SK-N-DZ (cell line): ENCODE measurements around the gene PHYHD1.

ENCODE experiments used
- DNase-seq: peaks from one replicate; pipeline ENCODE4 v3.0.0-alpha.2; 2015; ENCODE audit warnings: low spot score

Gene PHYHD1

DNA sequence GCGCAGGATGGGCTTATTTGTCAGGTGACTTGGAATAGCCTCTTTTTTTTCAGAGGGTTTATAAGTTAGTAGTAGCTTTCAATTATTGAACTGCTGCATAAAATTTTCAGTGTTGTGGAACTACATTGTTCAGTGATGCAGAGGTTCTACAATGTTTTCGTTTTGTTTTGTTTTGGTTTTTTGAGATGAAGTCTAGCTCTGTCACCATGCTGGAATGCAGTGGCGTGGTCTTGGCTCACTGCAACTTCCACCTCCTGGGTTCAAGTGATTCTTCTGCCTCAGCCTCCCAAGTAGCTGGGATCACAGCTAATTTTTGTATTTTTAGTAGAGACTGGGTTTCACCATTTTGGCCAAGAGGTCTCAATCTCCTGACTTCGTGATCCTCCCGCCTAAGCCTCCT lies 48.7 kb downstream of the PHYHD1 start:
- no peak for DNase-seq

DNA sequence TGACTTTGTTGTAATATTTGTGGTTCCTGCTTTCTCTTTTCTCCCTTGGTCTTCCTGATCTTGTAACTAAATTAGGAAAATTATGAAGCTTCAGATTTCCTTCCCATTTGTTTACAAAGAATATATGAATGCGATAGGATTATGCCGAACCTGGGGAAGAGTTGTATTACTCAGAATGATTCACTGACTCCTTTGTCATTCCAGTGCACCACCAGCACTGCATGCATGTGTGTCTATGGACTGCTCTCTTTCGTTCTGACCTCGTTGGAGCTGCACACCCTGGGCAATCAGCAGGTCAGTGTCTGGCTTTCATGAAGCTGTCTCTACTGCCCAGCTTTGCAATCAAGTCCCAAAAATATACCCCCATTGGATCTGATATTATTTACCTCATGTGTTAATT lies 52.2 kb downstream of the PHYHD1 start:
- DNase-seq = no peak

DNA sequence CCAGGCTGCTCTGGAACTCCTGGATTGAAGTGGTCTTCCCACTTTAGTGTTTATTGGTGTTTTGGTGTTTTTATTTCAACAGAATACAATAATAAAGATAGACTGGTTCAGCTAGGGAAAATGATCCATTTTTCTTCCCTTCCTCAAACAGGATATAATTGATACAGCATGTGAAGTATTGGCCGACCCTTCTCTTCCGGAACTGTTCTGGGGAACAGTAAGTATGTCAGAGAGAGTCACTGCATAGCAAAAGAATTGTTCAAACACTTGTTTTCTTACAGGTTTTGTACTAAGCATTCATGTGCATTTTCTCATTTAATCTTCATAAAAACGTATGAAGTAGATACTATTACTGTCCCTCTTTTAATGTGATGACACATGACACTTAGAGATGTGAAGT lies 58.3 kb downstream of the PHYHD1 start:
- DNase-seq = no peak

DNA sequence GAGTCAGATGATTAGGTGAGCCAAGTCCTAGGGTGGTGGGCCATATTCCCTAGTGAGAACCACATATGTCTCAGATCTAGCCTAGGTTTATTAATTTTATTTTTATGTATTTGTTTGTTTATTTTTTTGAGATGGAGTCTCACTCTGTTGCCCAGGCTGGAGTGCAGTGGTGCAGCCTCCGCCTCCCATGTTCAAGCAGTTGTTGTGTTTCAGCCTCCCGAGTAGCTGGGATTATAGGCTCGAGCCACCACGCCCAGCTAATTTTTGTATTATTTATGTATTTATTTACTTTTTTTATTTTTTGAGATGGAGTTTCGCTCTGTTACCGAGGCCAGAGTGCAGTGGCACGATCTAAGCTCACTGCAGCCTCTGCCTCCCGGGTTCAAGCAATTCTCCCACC lies 62.8 kb downstream of the PHYHD1 start:
- DNase-seq = no peak

DNA sequence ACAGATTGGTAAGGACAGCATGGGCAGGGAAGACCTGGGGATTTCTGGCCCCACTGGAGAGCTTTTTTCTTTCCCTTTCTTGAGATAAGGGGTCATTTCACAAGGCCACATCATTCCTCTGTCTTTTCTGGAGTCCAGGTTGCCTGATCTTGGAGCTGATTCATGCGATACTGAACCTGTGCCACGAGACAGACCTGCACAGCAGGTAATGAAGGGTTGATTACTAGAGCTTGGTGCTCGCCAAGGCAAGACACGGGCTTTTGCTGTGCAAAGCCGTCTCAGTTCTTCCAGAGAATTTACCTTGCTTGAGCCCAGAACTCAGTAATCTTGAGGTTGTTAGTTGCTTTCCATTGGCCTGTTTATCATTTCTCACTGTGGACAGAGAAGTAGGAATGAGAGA lies 65.9 kb downstream of the PHYHD1 start:
- no peak for DNase-seq

DNA sequence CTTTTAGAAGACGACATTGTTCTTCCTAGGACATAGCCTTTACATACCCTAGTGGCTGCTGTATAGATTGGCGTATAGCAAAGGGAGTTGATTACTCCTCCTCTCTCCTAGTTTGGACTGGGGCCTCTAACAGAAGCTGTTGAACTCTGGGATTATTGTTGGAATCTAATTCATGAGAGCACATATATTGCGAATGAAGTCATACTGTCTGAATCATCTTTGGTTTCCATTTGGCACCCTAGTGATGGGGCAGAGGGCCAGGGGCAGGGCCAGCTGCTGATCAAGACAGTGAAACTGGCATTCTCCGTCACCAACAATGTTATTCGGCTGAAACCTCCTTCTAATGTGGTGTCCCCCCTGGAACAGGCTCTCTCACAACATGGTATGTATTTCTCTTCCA lies 67.0 kb downstream of the PHYHD1 start:
- no peak for DNase-seq
